ENCODE measurements around the gene NFIB.

DNA sequence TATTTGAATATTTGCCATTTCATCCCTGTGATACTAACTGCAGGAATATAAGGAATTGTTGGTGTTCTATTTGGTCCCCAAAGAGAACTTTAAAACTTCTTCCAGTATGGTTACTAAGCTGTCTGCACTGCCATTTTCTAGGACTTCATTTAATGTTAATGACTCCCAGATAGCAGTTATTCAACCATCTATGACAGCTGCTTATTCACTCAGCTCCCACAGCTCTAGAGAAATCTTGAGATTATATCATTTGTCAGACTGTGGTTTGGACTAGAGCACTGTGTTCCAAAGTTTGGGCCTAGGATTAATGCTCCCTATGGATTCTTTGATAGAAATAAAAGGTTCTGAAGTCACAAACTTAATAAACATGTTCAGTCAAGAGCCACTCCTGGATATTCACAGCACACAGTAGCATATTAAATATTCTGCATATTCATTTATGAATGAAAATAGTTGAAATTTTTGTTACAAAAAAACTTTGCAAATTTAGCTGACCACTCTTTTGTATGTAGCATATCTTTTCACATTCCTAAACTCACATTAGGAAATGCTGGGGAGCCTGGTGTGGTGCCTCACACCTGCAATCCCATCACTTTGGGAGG, 173.7 kb downstream of the NFIB start:
- TF ChIP-seq, protein P1, sequence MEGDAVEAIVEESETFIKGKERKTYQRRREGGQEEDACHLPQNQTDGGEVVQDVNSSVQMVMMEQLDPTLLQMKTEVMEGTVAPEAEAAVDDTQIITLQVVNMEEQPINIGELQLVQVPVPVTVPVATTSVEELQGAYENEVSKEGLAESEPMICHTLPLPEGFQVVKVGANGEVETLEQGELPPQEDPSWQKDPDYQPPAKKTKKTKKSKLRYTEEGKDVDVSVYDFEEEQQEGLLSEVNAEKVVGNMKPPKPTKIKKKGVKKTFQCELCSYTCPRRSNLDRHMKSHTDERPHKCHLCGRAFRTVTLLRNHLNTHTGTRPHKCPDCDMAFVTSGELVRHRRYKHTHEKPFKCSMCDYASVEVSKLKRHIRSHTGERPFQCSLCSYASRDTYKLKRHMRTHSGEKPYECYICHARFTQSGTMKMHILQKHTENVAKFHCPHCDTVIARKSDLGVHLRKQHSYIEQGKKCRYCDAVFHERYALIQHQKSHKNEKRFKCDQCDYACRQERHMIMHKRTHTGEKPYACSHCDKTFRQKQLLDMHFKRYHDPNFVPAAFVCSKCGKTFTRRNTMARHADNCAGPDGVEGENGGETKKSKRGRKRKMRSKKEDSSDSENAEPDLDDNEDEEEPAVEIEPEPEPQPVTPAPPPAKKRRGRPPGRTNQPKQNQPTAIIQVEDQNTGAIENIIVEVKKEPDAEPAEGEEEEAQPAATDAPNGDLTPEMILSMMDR (IDR thresholded peaks at IDR 0.05): no peak
- TF ChIP-seq ZFX (IDR thresholded peaks at IDR 0.05; ENCODE audit: borderline replicate concordance): no peak

Data from 22Rv1 (cell line).